Adrenal gland (tissue), 12 donors: ENCODE data around the gene CFTR. TPM values are rescaled to one million over a fixed set of nuclear protein-coding genes. Genes with fewer than 3 reads are reported as not detected.
"Not testable (repeated sequence)": the region's sequence is repeated elsewhere in the genome, so short reads cannot be mapped to it uniquely, and the experiment has no call there.

Experiments used
- DNase-seq, 7 donors: peaks; one replicate each; pipeline ENCODE4 v3.0.0-alpha.2; 2019 to 2020
- H3K27ac ChIP-seq, 5 donors: fragments of 200-600 bp; sonication (generic) in 4 of 5; 1 replicate in 3 of 5; 2 replicates in 2 of 5; pipeline versions ENCODE4 v1.5.1 to v1.8.0; 2016 to 2020; ENCODE audit warnings: mild to moderate bottlenecking in 1 of 5
- H3K27me3 ChIP-seq: fragments of 200-600 bp; 2 replicates; pipeline ENCODE4 v1.8.0; 2021
- H3K36me3 ChIP-seq, 2 donors: fragments of 200-600 bp; replicated peaks in 1 of 2; 1 replicate in 1 of 2; 2 replicates in 1 of 2; pipeline versions ENCODE4 v1.5.1 to v1.8.0; 2018 to 2022
- H3K4me1 ChIP-seq, 2 donors: fragments of 200-600 bp; replicated peaks in 1 of 2; 1 replicate in 1 of 2; 2 replicates in 1 of 2; pipeline versions ENCODE4 v1.5.1 to v1.8.0; 2018 to 2021
- H3K4me3 ChIP-seq, 4 donors: fragments of 200-600 bp; sonication (generic) in 3 of 4; one replicate each; pipeline ENCODE4 v1.5.1; 2016 to 2018
- H3K9me3 ChIP-seq, 3 donors: fragments of 200-600 bp; sonication (generic) in 1 of 3; replicated peaks in 1 of 3; 1 replicate in 2 of 3; 2 replicates in 1 of 3; pipeline versions ENCODE4 v1.5.1 to v1.8.0; 2016 to 2021
- CTCF ChIP-seq, 6 experiments: fragments of 450-650 bp in 4 of 6; fragments of 200-600 bp in 2 of 6; sonication (generic) in 1 of 6; IDR thresholded peaks; 1 replicate in 5 of 6; 2 replicates in 1 of 6; pipeline versions ENCODE4 v1.5.1 to v1.8.0; 2016 to 2021; ENCODE audit warnings: antibody characterized with exemption in 6 of 6, mild to moderate bottlenecking in 2 of 6, moderate library complexity in 1 of 6
- POLR2A ChIP-seq, 2 donors: fragments of 450-650 bp; IDR thresholded peaks; one replicate each; pipeline ENCODE4 v1.6.1; 2017; ENCODE audit warnings: antibody characterized with exemption in 2 of 2, mild to moderate bottlenecking in 2 of 2, moderate library complexity in 1 of 2
- WGBS, 4 donors: extraction: QIAGEN DNeasy Blood & Tissue Kit in 2 of 4; methylation state at CpG; one replicate each; pipeline versions ENCODE4 v1.1.5 to v1.1.7; 2013 to 2017; 5-methylcytosine and 5-hydroxymethylcytosine counted together
- intact Hi-C, 2 donors: fragments of 100-400 bp; cut with DNase I; formaldehyde crosslinking; loops; one replicate each; pipeline versions ENCODE4 v1.14.1 to v1.15.0; 2022 to 2023
- polyA plus RNA-seq, 3 donors: library from polyadenylated mRNA; stranded (reverse); fragments of 200-250 nt in 2 of 3; fragments of 350-450 nt in 1 of 3; fragmentation: Illumina TruSeq in 1 of 3; extraction: RNeasy Lipid Tissue Mini Kit (QIAGEN cat#74804) in 1 of 3; gene quantifications; one replicate each; pipeline ENCODE4 v1.2.3, GENCODE V29; 2013 to 2014
- total RNA-seq, 9 donors: library from RNA; depleted of rRNA in 4 of 9; stranded (reverse); fragments of >200 nt in 4 of 9; fragments of 120-200 nt in 1 of 9; fragmentation: NEBNext Ultra II Directional in 1 of 9; extraction: Animal tissue kit (Norgen Biotek cat#: 25700) in 1 of 9; gene quantifications; one replicate each; pipeline versions ENCODE4 v1.1.0 to v1.2.4, GENCODE V29; 2013 to 2023
- donor health status: healthy with polysubstance abuse.
- donor health status: Bipolar disorder and iron deficiency.
- donor health status: DM: yes; HTN: yes; CAD: no.
- donor health status: DM: no; HTN: no; CAD: no.
- donor health status: DM: no; HTN: no; CAD: no.
- donor health status: DM: yes; HTN: yes; CAD: no.

Gene CFTR
- total and polyA plus RNA-seq, 12 donors: 0.07 to 0.22 (median 0.08) TPM; not detected in 9

- Histone ChIP-seq H3K9me3 (no peaks in the 10 kb centered on the region), H3K27ac (no peak overlapping the region), H3K27me3 (no peaks in the 10 kb centered on the region), H3K4me1 (no peaks in the 10 kb centered on the region), H3K36me3 (no peaks in the 10 kb centered on the region), H3K4me3 (no peak overlapping the region)
- intact Hi-C loops: no loop called here
- DNase-seq: no peak
- no peak for TF ChIP-seq CTCF (IDR thresholded peaks at IDR 0.05)
- TF ChIP-seq POLR2A (IDR thresholded peaks at IDR 0.05): no peak
- WGBS, 4 donors: 74 to 84% (median 79%) methylated on average over 1 of the region's 1 CpG
Observed at GRCh38 chr7:117508676-117509075, 28.9 kb downstream of the CFTR start.

GRCh38 chr7:117517194-117517593, 37.4 kb downstream of the CFTR start:
- WGBS, 4 donors: 85 to 100% (median 95%) methylated on average over 1 of the region's 1 CpG
- H3K27me3 ChIP-seq, DNase-seq, H3K4me1 ChIP-seq, H3K27ac ChIP-seq, H3K4me3 ChIP-seq, intact Hi-C loops, H3K36me3 ChIP-seq, H3K9me3 ChIP-seq: not testable (repeated sequence)

- H3K4me1 ChIP-seq: no peaks in the 10 kb centered on the region
- H3K27ac ChIP-seq: no peak overlapping the region
- no peak for DNase-seq
- H3K4me3 ChIP-seq: no peak overlapping the region
- H3K27me3 ChIP-seq: no peaks in the 10 kb centered on the region
- no peaks in the 10 kb centered on the region for H3K9me3 ChIP-seq
- intact Hi-C loops: no loop called here
- no peaks in the 10 kb centered on the region for H3K36me3 ChIP-seq
- TF ChIP-seq CTCF (IDR thresholded peaks at IDR 0.05): no peak
- TF ChIP-seq POLR2A (IDR thresholded peaks at IDR 0.05): no peak
Observed at GRCh38 chr7:117530390-117530789, 50.6 kb downstream of the CFTR start.

GRCh38 chr7:117531595-117532244, 51.9 kb downstream of the CFTR start:
- Histone ChIP-seq H3K9me3 (no peaks in the 10 kb centered on the region), H3K4me1 (no peaks in the 10 kb centered on the region), H3K4me3 (no peak overlapping the region), H3K27me3 (no peaks in the 10 kb centered on the region), H3K36me3 (no peaks in the 10 kb centered on the region), H3K27ac (no peak overlapping the region)
- intact Hi-C loops: no loop called here
- 55 to 76% (median 69%) methylated on average over 3 of the region's 3 CpGs for WGBS, 4 donors
- no peak for DNase-seq
- TF ChIP-seq CTCF (IDR thresholded peaks at IDR 0.05): no peak
- TF ChIP-seq POLR2A (IDR thresholded peaks at IDR 0.05): no peak

GRCh38 chr7:117538053-117538452, 58.2 kb downstream of the CFTR start:
- Histone ChIP-seq H3K4me3 (no peak overlapping the region), H3K9me3 (no peaks in the 10 kb centered on the region), H3K4me1 (no peaks in the 10 kb centered on the region), H3K36me3 (no peaks in the 10 kb centered on the region), H3K27me3 (no peaks in the 10 kb centered on the region), H3K27ac (no peak overlapping the region)
- 67 to 86% (median 68%) methylated on average over 2 of the region's 2 CpGs for WGBS, 4 donors
- intact Hi-C loops: no loop called here
- TF ChIP-seq POLR2A (IDR thresholded peaks at IDR 0.05) (no peak), CTCF (IDR thresholded peaks at IDR 0.05) (no peak)
- no peak for DNase-seq
